ENCODE data around the gene FNDC3B. TPM values are rescaled to one million over a fixed set of nuclear protein-coding genes. Genes with fewer than 3 reads are reported as not detected.

Gene FNDC3B
- total RNA-seq, 2 donors from 2014 or later = 12.0 to 17.7 TPM

DNA sequence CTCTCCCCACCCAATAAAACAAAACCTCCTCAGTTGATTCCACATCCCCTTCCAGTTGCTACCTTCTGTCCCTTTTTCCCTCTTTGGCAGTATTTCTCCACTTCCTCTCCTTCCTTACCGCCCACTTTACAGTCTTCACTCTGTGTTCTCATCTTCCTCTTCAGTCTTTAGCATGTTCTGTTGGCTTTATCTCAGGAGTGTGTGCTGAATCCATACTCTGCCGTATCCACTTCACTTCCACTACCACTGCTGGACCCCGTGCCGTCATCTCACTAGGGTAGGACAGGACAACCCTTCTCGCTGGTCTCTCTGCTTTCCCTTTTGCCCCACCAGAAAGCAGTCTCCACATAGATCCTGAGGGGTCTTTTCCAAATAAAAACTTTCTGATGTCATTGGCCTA is 74.3 kb downstream of the FNDC3B start:
- Mint-ChIP-seq H3K27ac (no peak overlapping the region), H3K36me3 (ENCODE audit: insufficient read depth in 2 of 2) (no peaks in the 10 kb centered on the region), H3K27me3 (ENCODE audit: low read depth) (no peaks in the 10 kb centered on the region), H3K4me3 (no peak overlapping the region), H3K9me3 (no peaks in the 10 kb centered on the region), H3K4me1 (ENCODE audit: low read depth) (peaks cover 3% of the 10 kb centered on the region)
- ATAC-seq (replicated peaks in 1 of 2) = no peak
- DNase-seq = no peak

DNA sequence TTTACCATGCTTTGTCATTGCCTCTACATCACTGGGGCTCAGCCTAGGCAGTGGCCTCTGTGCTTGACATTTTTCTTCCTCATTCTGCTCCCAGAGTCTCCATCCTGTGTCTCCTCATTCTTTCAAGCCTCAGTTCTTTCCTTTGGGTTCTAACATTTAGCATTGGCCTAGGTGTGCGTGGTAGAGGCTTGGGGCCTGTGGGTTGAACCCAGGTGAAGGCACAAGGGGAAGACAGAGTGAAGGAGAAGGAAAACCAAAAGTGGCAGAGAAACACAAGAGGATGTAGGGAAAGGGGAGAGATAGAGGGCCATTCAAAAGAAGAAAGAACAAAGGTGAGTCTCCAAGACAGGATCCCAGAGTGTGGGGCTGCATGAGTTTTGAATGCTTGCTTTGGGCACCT is 75.7 kb downstream of the FNDC3B start:
- Mint-ChIP-seq H3K36me3 (ENCODE audit: insufficient read depth in 2 of 2) (peaks cover 0 to 2% of the 10 kb centered on the region in 2 donors), H3K4me3 (no peak overlapping the region), H3K4me1 (ENCODE audit: low read depth) (no peaks in the 10 kb centered on the region), H3K27me3 (ENCODE audit: low read depth) (no peaks in the 10 kb centered on the region), H3K27ac (no peak overlapping the region), H3K9me3 (no peaks in the 10 kb centered on the region)
- DNase-seq = no peak
- ATAC-seq (replicated peaks in 1 of 2) = no peak

DNA sequence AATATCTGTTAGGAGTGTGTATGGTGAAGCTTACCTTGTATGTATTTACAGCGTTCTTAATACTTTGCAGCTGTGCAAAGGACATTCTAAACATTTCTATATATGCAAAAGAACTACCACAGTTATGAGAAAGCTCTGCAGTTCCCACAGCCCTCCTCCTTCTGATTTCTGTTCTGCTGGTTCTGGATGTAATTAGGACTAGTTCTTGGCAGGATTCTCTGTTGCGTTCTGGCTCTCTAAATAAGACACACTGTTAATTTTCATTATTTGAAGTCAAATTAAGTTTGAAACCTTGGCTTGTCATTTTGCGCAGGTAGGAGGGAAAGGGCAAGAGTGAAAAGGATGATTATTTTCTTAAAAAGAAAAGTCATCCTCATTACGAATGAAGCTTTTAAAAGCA is 76.4 kb downstream of the FNDC3B start:
- DNase-seq (no peak), ATAC-seq (replicated peaks in 1 of 2) (no peak)
- no peak overlapping the region for H3K4me3 Mint-ChIP-seq
- no peaks in the 10 kb centered on the region for H3K27me3 Mint-ChIP-seq (ENCODE audit: low read depth)
- peaks cover 0 to 2% of the 10 kb centered on the region in 2 donors for H3K36me3 Mint-ChIP-seq (ENCODE audit: insufficient read depth in 2 of 2)
- H3K27ac Mint-ChIP-seq = no peak overlapping the region
- H3K4me1 Mint-ChIP-seq (ENCODE audit: low read depth) = no peaks in the 10 kb centered on the region
- H3K9me3 Mint-ChIP-seq = no peaks in the 10 kb centered on the region

DNA sequence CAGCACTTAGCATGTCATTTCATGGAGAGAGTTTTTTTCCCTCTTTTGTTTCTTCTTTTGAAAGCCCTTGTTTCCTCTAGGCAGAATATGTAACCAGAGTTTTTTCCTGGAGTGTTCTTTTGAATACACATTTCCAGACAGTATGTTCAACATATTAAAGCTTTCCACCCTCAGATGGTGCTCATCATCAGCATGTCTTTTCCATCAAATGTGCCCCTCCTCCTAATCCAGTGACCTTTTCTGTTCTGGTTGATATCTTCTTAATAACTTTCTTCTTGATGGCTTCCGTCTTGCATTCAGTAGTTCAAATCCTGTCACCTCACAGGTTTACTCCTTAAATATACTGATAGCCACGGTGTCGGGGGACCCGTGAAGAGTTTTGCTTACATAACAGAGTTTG is 78.6 kb downstream of the FNDC3B start:
- Mint-ChIP-seq H3K4me1 (ENCODE audit: low read depth) (no peaks in the 10 kb centered on the region), H3K36me3 (ENCODE audit: insufficient read depth in 2 of 2) (peaks cover 2% of the 10 kb centered on the region in 2 donors), H3K4me3 (no peak overlapping the region), H3K27ac (no peak overlapping the region), H3K9me3 (no peaks in the 10 kb centered on the region), H3K27me3 (ENCODE audit: low read depth) (no peaks in the 10 kb centered on the region)
- ATAC-seq (replicated peaks in 1 of 2) (no peak), DNase-seq (no peak)

DNA sequence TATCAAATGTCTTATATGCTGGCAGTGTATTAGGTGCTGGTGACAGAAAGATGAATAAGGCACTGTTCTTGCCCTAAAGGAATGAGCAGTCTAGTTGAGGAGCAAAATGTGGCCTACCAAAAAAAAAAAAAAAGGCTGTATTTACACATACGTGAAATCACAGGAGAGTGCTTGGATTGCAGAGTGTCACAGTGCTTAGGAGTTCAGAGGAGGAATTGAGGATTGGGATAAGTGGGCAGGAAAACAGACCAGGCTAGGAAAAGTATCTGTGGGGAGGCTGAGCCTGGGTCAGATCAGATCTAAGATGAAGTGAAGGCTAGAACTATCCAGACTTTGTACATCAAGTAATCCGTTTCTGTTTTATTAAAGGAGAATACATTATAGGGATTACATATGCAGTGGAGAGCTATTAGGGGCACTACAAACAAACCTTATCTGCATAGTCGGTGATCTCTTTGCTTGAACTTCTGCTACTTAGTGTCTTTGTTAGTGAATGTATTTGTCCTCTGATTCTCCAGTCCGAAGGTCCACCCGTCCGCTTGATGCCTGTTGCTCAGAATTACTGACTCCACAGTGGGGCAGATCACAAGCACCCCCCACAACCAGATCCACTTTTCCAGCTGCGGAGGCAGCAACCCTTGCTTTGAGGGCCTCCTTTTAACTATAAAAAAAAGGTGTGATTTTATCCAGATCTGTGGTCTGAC is 80.0 kb downstream of the FNDC3B start:
- peaks cover 2% of the 10 kb centered on the region in 2 donors for H3K36me3 Mint-ChIP-seq (ENCODE audit: insufficient read depth in 2 of 2)
- DNase-seq (no peak), ATAC-seq (replicated peaks in 1 of 2) (no peak)
- H3K9me3 Mint-ChIP-seq = no peaks in the 10 kb centered on the region
- no peak overlapping the region for H3K27ac Mint-ChIP-seq
- H3K27me3 Mint-ChIP-seq (ENCODE audit: low read depth) = no peaks in the 10 kb centered on the region
- H3K4me1 Mint-ChIP-seq (ENCODE audit: low read depth) = no peaks in the 10 kb centered on the region
- H3K4me3 Mint-ChIP-seq = no peak overlapping the region

DNA sequence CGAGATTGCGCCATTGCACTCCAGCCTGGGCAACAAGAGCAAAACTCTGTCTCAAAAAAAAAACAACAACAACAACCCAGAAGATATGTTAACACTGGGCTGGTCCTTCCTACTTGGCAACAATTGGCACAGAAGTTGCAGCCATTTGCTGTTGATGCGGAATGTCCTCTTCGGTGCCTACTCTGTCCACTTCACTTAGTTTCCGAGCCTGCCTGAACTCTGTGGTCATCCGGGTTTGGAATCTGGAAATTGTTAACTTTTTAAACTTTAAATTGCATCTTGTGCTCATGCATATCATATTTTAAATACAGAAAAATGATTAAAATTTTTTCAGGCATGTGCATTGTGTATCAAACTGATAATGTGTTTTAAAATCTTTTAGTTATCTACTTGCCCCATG is 81.5 kb downstream of the FNDC3B start:
- H3K27ac Mint-ChIP-seq = no peak overlapping the region
- no peaks in the 10 kb centered on the region for H3K9me3 Mint-ChIP-seq
- H3K27me3 Mint-ChIP-seq (ENCODE audit: low read depth) = no peaks in the 10 kb centered on the region
- no peak for ATAC-seq (replicated peaks in 1 of 2)
- peaks cover 3% of the 10 kb centered on the region for H3K4me1 Mint-ChIP-seq (ENCODE audit: low read depth)
- DNase-seq = no peak
- H3K4me3 Mint-ChIP-seq = no peak overlapping the region
- H3K36me3 Mint-ChIP-seq (ENCODE audit: insufficient read depth in 2 of 2) = peaks cover 2 to 3% of the 10 kb centered on the region in 2 donors

DNA sequence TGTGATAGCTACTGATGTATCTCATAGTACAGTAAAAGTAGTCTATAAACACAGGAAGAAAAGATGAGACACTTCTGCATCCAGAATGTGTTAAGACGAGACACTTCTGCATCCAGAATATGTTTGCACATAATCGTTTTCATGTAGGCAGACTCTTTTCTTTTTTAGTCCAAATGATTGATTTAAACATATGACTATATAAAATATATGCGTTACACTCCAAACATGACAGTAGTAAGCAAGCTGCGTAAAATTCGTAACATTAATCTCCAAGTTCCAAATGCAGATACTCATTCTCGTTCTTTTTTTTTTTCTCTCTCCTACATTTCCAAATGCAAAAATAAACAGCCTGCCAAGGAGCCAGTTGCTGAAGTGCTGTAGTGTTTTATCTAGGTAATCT is 82.6 kb downstream of the FNDC3B start:
- H3K27me3 Mint-ChIP-seq (ENCODE audit: low read depth) = no peaks in the 10 kb centered on the region
- no peak overlapping the region for H3K27ac Mint-ChIP-seq

DNA sequence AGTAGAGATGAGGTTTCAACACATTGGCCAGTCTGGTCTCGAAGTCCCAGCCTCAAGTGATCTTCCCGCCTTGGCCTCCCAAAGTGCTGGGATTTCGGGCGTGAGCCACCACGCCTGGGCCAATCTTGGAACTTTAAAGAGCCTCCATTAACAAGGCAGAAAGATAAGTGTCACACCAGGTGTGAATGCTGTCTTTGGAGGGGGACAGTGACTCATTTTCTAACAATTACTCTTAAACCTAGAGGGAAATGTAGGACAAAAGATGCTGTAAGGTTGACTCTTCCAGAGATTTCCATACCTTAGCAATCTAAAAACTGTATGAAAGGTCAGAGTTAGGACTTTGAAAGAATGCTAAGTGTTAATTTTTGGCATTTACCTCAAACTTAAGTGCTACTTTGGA is 84.9 kb downstream of the FNDC3B start:
- Mint-ChIP-seq H3K36me3 (ENCODE audit: insufficient read depth in 2 of 2) (peaks cover under 1 to 3% of the 10 kb centered on the region in 2 donors), H3K4me1 (ENCODE audit: low read depth) (peaks cover 8% of the 10 kb centered on the region), H3K9me3 (no peaks in the 10 kb centered on the region), H3K4me3 (no peak overlapping the region), H3K27me3 (ENCODE audit: low read depth) (no peaks in the 10 kb centered on the region), H3K27ac (no peak overlapping the region)
- ATAC-seq (replicated peaks in 1 of 2) (no peak), DNase-seq (no peak)

More for the DNA sequence above, 82.6 kb downstream of the FNDC3B start:
- Mint-ChIP-seq H3K4me3 (no peak overlapping the region), H3K36me3 (ENCODE audit: insufficient read depth in 2 of 2) (peaks cover 2 to 3% of the 10 kb centered on the region in 2 donors), H3K4me1 (ENCODE audit: low read depth) (peaks cover 3% of the 10 kb centered on the region), H3K9me3 (no peaks in the 10 kb centered on the region)
- ATAC-seq (replicated peaks in 1 of 2) (no peak), DNase-seq (no peak)

DNA sequence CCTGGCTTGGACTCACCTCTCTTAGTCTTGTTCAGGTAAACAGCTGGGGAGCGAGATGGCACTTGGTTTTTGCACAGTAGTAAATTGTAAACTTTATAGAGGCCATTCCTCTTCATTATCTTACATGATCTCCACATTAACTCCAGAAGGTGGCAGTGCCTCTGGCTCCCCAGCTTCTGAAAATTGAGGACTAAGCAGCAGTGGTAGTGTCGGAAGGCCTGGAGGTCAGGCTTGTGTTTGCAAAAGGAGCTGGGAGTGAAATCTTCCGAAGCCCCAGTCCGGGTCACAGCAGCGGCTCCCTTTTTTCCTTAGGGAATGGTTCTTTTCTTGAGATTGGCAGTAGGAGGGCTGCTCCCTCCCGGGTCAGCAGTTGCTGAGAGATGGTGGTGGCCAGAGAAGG is 85.7 kb downstream of the FNDC3B start:
- Mint-ChIP-seq H3K36me3 (ENCODE audit: insufficient read depth in 2 of 2) (peaks cover 0 to 3% of the 10 kb centered on the region in 2 donors), H3K4me3 (no peak overlapping the region), H3K27me3 (ENCODE audit: low read depth) (no peaks in the 10 kb centered on the region), H3K4me1 (ENCODE audit: low read depth) (peaks cover 15% of the 10 kb centered on the region), H3K9me3 (no peaks in the 10 kb centered on the region), H3K27ac (no peak overlapping the region)
- ATAC-seq (replicated peaks in 1 of 2) (no peak), DNase-seq (no peak)

DNA sequence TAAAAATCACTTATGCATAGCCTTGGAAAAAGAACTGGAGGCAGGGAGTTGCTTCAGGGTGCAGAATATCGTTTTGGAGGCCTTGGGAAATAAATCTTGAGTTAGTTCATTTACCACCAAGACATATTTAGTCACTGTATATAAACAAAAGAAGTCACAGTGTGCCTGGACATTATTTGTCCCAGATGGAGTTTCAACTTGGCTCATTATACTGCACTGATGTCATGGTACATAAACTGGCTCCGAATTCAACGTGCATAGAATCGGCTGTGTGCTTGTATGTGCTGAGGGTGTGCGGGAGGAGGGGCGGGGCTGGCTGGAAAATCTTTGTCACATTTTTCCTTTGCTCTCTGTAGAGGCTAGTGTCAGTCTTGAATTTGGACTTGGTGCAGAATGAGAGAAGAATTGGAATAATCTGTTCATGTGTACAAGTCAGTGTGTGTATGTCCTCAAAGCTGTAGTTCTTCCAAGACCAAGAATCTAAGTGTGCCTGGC is 86.6 kb downstream of the FNDC3B start:
- no peak overlapping the region for H3K4me3 Mint-ChIP-seq
- ATAC-seq (replicated peaks in 1 of 2) (no peak), DNase-seq (no peak)
- H3K36me3 Mint-ChIP-seq (ENCODE audit: insufficient read depth in 2 of 2) = peaks cover 0 to 3% of the 10 kb centered on the region in 2 donors
- H3K4me1 Mint-ChIP-seq (ENCODE audit: low read depth) = peaks cover 22% of the 10 kb centered on the region
- H3K9me3 Mint-ChIP-seq = no peaks in the 10 kb centered on the region
- H3K27ac Mint-ChIP-seq = no peak overlapping the region
- no peaks in the 10 kb centered on the region for H3K27me3 Mint-ChIP-seq (ENCODE audit: low read depth)

DNA sequence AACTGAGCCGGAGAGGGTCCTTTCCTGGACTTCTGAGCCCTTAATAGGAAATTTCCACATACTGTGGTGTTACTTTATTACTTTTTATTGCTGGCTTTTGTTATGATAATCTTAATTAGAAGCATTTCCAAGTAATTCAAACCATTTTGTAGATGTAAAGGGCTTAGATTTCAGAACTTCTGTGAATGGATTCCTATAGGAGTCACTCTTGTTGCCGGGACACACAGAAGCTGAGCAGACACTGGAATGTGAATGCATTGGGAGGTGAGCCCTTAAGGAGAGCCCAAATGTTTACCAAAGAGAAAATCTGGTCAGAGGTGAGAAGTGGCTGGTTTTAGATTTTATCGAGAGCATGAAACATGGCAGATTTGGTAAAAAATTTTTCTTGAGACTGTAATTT is 87.4 kb downstream of the FNDC3B start:
- no peak overlapping the region for H3K4me3 Mint-ChIP-seq
- peaks cover 24% of the 10 kb centered on the region for H3K4me1 Mint-ChIP-seq (ENCODE audit: low read depth)
- H3K36me3 Mint-ChIP-seq (ENCODE audit: insufficient read depth in 2 of 2) = peaks cover 0 to 3% of the 10 kb centered on the region in 2 donors
- H3K27ac Mint-ChIP-seq = no peak overlapping the region
- no peaks in the 10 kb centered on the region for H3K9me3 Mint-ChIP-seq
- ATAC-seq (replicated peaks in 1 of 2) (no peak), DNase-seq (no peak)
- H3K27me3 Mint-ChIP-seq (ENCODE audit: low read depth) = no peaks in the 10 kb centered on the region

DNA sequence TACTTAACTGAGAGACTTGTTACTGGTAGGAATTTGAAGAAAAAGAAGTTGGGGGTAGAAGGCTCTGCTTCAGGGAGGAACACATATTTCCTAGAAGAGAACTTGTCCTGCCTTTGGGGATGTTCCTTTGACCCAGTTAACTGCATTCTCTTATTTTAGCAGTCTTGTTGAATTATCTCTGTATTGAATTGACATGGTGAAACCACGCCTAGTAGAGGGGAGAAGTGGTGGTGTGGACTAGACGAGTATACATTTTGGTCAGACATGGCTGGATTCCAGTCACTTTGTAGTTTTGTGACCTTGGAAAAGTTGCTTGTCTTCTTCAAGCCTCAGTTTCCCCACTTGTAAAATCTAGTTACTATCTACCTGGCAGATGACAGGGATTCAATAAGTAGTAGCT is 87.8 kb downstream of the FNDC3B start:
- H3K9me3 Mint-ChIP-seq = no peaks in the 10 kb centered on the region
- peaks cover 0 to 2% of the 10 kb centered on the region in 2 donors for H3K36me3 Mint-ChIP-seq (ENCODE audit: insufficient read depth in 2 of 2)
- no peaks in the 10 kb centered on the region for H3K27me3 Mint-ChIP-seq (ENCODE audit: low read depth)
- no peak for ATAC-seq (replicated peaks in 1 of 2)
- H3K27ac Mint-ChIP-seq = no peak overlapping the region
- peaks cover 28% of the 10 kb centered on the region for H3K4me1 Mint-ChIP-seq (ENCODE audit: low read depth)
- no peak for DNase-seq
- H3K4me3 Mint-ChIP-seq = no peak overlapping the region

DNA sequence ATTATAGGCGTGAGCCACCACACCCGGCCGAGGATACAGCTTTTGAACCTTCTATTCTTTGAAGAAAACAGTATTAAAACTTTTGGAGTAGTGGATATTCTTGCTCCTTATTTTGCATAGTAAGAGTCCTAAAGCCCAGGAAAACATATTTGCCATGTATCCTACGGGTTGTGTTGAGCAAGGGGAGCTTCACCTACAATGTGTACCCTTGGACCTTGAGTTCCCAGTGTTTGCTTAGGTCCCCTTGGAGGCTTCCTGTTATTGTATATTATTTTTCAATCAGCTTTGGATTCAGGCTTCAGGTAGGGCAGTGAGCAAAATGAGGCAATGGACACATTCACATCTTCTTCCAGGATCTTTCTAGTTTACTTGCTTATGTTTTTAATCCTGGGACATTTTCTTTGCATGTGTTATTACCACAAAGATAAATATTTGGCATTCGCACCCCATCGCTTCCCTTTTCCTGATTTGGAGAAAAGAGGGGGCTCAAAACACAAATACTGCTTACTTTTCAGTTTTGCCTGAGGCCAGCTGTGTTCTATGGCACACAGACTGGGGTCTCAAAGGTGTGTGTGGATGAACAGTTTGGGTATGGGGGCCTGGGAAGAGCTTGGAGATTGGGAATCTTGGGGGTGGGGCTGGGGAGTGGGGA is 88.7 kb downstream of the FNDC3B start:
- Mint-ChIP-seq H3K9me3 (no peaks in the 10 kb centered on the region), H3K36me3 (ENCODE audit: insufficient read depth in 2 of 2) (peaks cover 0 to 1% of the 10 kb centered on the region in 2 donors), H3K27ac (no peak overlapping the region), H3K4me3 (no peak overlapping the region), H3K27me3 (ENCODE audit: low read depth) (no peaks in the 10 kb centered on the region), H3K4me1 (ENCODE audit: low read depth) (peaks cover 31% of the 10 kb centered on the region)
- no peak for DNase-seq
- no peak for ATAC-seq (replicated peaks in 1 of 2)
